HG03354 (cell line): ENCODE results near the gene REEP5.

ENCODE experiments used
- ATAC-seq: cut with Tn5 transposase; IDR thresholded peaks from one replicate; pipeline ENCODE4 v1.9.1; 2021; ENCODE audit warnings: mild to moderate bottlenecking; ENCODE audit not compliant: unreplicated experiment, poor library complexity, severe bottlenecking

The REEP5 gene

GRCh38 chr5:112849912-112850311 is 72.1 kb downstream of the REEP5 start:
- no peak for ATAC-seq

DNA sequence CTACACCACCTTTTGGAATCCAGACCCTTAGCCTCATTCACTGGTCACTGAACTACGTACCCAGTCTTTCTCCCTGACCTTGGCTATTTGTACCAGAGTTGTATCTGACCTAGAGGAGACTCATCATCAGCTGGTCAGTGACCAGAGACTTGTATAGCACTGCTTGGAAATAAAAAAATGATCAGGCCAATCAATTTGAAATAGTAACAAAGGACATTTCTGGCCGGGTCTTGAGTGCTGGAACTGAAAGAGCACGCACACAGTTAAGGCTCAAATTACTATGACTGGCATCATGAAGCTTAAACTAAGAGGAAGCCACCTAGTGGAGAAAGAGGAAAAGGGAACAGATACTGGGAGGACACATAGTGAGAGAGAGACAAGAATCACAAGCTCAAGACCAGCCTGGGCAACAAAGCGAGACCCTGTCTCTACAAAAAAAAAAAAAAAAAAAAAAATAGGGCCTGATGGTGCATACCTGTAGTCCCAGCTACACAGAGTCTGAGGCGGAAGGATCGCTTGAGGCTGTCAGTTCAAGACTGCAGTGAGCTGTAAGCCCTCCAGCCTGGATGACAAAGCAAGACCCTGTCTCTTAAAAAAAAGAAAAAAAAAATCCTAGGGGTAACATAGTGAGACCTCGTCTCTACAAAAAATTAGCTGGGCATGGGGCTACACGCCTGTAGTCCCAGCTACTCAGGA is 73.8 kb downstream of the REEP5 start:
- peak; percentile 99 for ATAC-seq

GRCh38 chr5:112847306-112847705 is 74.7 kb downstream of the REEP5 start:
- no peak for ATAC-seq

DNA sequence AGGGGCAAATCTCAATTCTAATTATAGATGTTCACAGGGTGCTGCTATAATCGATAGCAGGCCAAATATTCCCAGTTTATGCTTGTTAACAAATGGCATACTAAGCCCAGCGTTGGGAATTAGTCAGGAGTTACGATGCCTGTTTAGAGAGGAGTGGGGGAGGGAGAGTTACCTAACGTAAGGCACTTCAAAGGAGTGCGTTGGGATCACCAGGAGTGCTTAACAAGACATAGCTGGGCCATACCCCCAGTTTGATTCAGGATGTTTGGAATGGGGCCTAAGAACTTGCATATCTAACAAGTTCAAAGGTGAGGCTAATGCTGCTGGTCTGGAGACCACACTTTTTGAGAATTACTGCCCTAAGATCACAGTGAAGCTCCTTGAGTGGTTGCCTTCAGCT is 75.5 kb downstream of the REEP5 start:
- ATAC-seq, result no peak

- ATAC-seq, result no peak
Observed at GRCh38 chr5:112844489-112844888, 77.5 kb downstream of the REEP5 start.

DNA sequence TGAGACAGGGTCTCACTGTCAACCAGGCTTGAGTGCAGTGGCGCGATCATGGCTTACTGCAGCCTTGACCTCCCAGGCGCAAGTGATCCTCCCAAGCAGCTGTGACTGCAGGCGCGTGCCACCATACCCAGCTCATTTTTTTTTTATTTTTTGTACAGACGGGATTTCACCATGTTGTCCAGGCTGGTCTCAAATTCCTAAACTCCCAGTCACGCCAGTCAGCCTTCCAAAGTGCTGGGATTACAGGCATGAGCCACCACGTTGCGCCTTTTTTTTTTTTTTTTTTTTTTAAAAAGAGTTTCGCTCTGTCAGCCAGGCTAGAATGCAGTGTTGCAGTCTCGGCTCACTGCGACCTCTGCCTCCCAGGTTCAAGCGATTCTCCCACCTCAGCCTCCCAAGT is 88.1 kb downstream of the REEP5 start:
- no peak for ATAC-seq

- no peak for ATAC-seq
Observed at GRCh38 chr5:112830378-112830777, 91.6 kb downstream of the REEP5 start.
